ENCODE results near the gene HTR1D. TPM values are rescaled to one million over a fixed set of nuclear protein-coding genes. Genes with fewer than 3 reads are reported as not detected.

The HTR1D gene
- total RNA-seq, 1 experiment from 2014 or later = 3.1 TPM

DNA sequence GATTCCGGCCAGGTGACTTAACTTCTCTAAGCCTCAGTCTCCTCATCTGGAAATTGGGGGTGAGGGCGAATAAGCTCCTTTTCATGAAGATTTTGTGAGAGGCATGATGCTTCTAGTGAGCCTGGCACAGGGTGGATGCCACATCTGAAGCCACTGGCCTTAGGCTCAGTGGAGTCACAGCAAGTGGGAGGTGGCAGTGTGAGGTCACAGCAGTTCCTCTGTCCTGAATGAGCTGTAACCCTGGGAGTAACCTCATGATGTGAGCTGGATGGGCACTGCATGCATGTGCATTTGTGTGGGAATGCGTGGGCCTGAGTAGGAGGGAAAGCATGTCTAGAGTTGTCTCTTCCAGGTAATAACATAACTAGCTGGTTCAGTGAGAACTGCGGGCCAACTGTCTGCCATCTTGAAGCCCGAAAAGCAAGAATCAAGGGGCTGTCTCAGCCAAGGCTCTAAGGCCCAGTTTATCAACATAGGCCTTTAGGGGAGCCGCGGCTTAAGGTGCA lies 27.0 kb upstream of the HTR1D start:
- no peak overlapping the region for H3K4ac ChIP-seq (ENCODE audit: low read depth, low read length)
- TF ChIP-seq, protein P1, sequence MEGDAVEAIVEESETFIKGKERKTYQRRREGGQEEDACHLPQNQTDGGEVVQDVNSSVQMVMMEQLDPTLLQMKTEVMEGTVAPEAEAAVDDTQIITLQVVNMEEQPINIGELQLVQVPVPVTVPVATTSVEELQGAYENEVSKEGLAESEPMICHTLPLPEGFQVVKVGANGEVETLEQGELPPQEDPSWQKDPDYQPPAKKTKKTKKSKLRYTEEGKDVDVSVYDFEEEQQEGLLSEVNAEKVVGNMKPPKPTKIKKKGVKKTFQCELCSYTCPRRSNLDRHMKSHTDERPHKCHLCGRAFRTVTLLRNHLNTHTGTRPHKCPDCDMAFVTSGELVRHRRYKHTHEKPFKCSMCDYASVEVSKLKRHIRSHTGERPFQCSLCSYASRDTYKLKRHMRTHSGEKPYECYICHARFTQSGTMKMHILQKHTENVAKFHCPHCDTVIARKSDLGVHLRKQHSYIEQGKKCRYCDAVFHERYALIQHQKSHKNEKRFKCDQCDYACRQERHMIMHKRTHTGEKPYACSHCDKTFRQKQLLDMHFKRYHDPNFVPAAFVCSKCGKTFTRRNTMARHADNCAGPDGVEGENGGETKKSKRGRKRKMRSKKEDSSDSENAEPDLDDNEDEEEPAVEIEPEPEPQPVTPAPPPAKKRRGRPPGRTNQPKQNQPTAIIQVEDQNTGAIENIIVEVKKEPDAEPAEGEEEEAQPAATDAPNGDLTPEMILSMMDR (conservative IDR thresholded peaks at IDR 0.05) = no peak
- no peak overlapping the region for H2BK20ac ChIP-seq (ENCODE audit: low read depth, low read length, poor library complexity, severe bottlenecking)
- no peak overlapping the region; a peak in 1 of 7 replicates for H3K27ac Mint-ChIP-seq
- no peak overlapping the region for H2AFZ ChIP-seq (ENCODE audit: low read length)
- H3K14ac ChIP-seq (ENCODE audit: insufficient read depth, low read length) = no peak overlapping the region
- H3K23me2 ChIP-seq (ENCODE audit: insufficient read length, low read depth, low read length, poor library complexity, severe bottlenecking) = no peaks in the 10 kb centered on the region
- no peak overlapping the region for H4K5ac ChIP-seq (ENCODE audit: insufficient read length, low read depth, low read length)
- H3K36me3 Mint-ChIP-seq (ENCODE audit: insufficient read depth in 1 of 3, low read depth in 3 of 3) = no peaks in the 10 kb centered on the region
- H3K79me1 ChIP-seq (ENCODE audit: insufficient read depth, low read depth, low read length, poor library complexity, severe bottlenecking) = no peaks in the 10 kb centered on the region
- no peaks in the 10 kb centered on the region for H3K79me2 ChIP-seq (ENCODE audit: insufficient read depth, low read length)
- DNase-seq = no peak
- H3K4me1 Mint-ChIP-seq = peaks cover 15 to 24% of the 10 kb centered on the region in 2 experiments
- no peak overlapping the region for H3K4me3 Mint-ChIP-seq
- H3K9me3 ChIP-seq (ENCODE audit: control insufficient read depth, low read depth, low read length) = no peaks in the 10 kb centered on the region
- no peak overlapping the region for H2BK12ac ChIP-seq (ENCODE audit: insufficient read length, low read depth, low read length)
- H4K91ac ChIP-seq (ENCODE audit: insufficient read length, low read depth, low read length) = no peak overlapping the region
- peaks cover 2% of the 10 kb centered on the region; the same call in 1 of the 2 replicates for H3K4me1 ChIP-seq (ENCODE audit: insufficient read depth, low read length)
- H3K9ac ChIP-seq (ENCODE audit: extremely low read depth, insufficient read length, low read length) = no peak overlapping the region
- no peak overlapping the region for H2AK5ac ChIP-seq (ENCODE audit: insufficient read length, low read length)
- H3K27ac ChIP-seq (ENCODE audit: insufficient read length, low read depth, low read length) = no peak overlapping the region
- H3K4me2 ChIP-seq (ENCODE audit: insufficient read depth, insufficient read length, low read length) = no peak overlapping the region
- H2BK15ac ChIP-seq (ENCODE audit: low read depth, low read length) = no peak overlapping the region
- no peak overlapping the region for H3T11ph ChIP-seq (ENCODE audit: low read length)
- no peaks in the 10 kb centered on the region for H3K27me3 ChIP-seq (ENCODE audit: insufficient read depth, low read length)
- no peak overlapping the region for H2BK120ac ChIP-seq (ENCODE audit: low read depth, low read length, poor library complexity, severe bottlenecking)
- no peak overlapping the region for H2BK5ac ChIP-seq (ENCODE audit: insufficient read length, low read length)
- no peaks in the 10 kb centered on the region; a peak in 2 of 5 replicates for H3K9me3 Mint-ChIP-seq
- WGBS (ENCODE audit: extremely low coverage, insufficient read length, low lambda C conversion rate) = no CpG with 5 or more reads among the region's 7 CpGs
- no peak overlapping the region for H4K8ac ChIP-seq (replicated peaks; ENCODE audit: insufficient read length, low read depth, low read length)
- H3K18ac ChIP-seq (ENCODE audit: insufficient read length, low read depth, low read length) = no peak overlapping the region
- H4K20me1 ChIP-seq (ENCODE audit: control insufficient read depth, insufficient read depth, insufficient read length) = no peaks in the 10 kb centered on the region
- H3K56ac ChIP-seq (ENCODE audit: insufficient read length, low read depth, low read length) = no peak overlapping the region
- peaks cover 6% of the 10 kb centered on the region; the same call in 1 of the 2 replicates for H3K27me3 Mint-ChIP-seq (ENCODE audit: low read depth)
- H3K23ac ChIP-seq (ENCODE audit: insufficient read length, low read depth, low read length) = no peak overlapping the region

Data from H9 (cell line).